HG03039 (cell line): ENCODE measurements around the gene SLC26A3.
A peak's percentile ranks its signal among the peaks of the same experiment; 100 is the strongest.

Source experiments
- ATAC-seq: cut with Tn5 transposase; IDR thresholded peaks from one replicate; pipeline ENCODE4 v1.9.1; 2021; ENCODE audit warnings: mild to moderate bottlenecking, moderate library complexity; ENCODE audit not compliant: unreplicated experiment

Gene SLC26A3

GRCh38 chr7:107816011-107816566 is 13.1 kb upstream of the SLC26A3 start:
- no peak for ATAC-seq

- ATAC-seq: peak; percentile 56
These were observed 12.3 kb upstream of the SLC26A3 start for GRCh38 chr7:107815254-107815882.

GRCh38 chr7:107813524-107813923 is 10.5 kb upstream of the SLC26A3 start:
- ATAC-seq: no peak

- ATAC-seq: no peak
These were observed 8.9 kb upstream of the SLC26A3 start for GRCh38 chr7:107811934-107812333.

- no peak for ATAC-seq
These were observed 7.6 kb upstream of the SLC26A3 start for GRCh38 chr7:107810626-107811025.

GRCh38 chr7:107809179-107809578 is 6.2 kb upstream of the SLC26A3 start:
- no peak for ATAC-seq

GRCh38 chr7:107799647-107800264 is 3.3 kb downstream of the SLC26A3 start:
- ATAC-seq: no peak

- no peak for ATAC-seq
These were observed 10.7 kb downstream of the SLC26A3 start for GRCh38 chr7:107792364-107792763.

GRCh38 chr7:107789647-107790046 is 13.4 kb downstream of the SLC26A3 start:
- ATAC-seq: no peak

- ATAC-seq: no peak
These were observed 14.4 kb downstream of the SLC26A3 start for GRCh38 chr7:107788662-107789061.

GRCh38 chr7:107788216-107788615 is 14.8 kb downstream of the SLC26A3 start:
- ATAC-seq: no peak

- no peak for ATAC-seq
These were observed 17.1 kb downstream of the SLC26A3 start for GRCh38 chr7:107785926-107786325.

- no peak for ATAC-seq
These were observed 17.9 kb downstream of the SLC26A3 start for GRCh38 chr7:107785170-107785569.

- no peak for ATAC-seq
These were observed 19.4 kb downstream of the SLC26A3 start for GRCh38 chr7:107783648-107784047.

- ATAC-seq: no peak
These were observed 20.6 kb downstream of the SLC26A3 start for GRCh38 chr7:107782374-107782773.

- ATAC-seq: no peak
These were observed 23.4 kb downstream of the SLC26A3 start for GRCh38 chr7:107779647-107780099.

GRCh38 chr7:107778283-107778682 is 24.7 kb downstream of the SLC26A3 start:
- no peak for ATAC-seq

GRCh38 chr7:107777702-107778101 is 25.3 kb downstream of the SLC26A3 start:
- ATAC-seq: no peak

- ATAC-seq: no peak
These were observed 30.0 kb downstream of the SLC26A3 start for GRCh38 chr7:107773027-107773426.

GRCh38 chr7:107768263-107768662 is 34.8 kb downstream of the SLC26A3 start:
- no peak for ATAC-seq

- no peak for ATAC-seq
These were observed 35.6 kb downstream of the SLC26A3 start for GRCh38 chr7:107767391-107767790.

GRCh38 chr7:107758667-107759066 is 44.4 kb downstream of the SLC26A3 start:
- ATAC-seq: no peak
